SK-N-SH (cell line): ENCODE data around the gene SYNDIG1L.

ENCODE experiments used
- CHD2 ChIP-seq: fragments of 150-350 bp; IDR thresholded peaks from 2 replicates; pipeline ENCODE4 v1.6.1; 2018; ENCODE audit warnings: low read length; ENCODE audit not compliant: partially characterized antibody
- MXI1 ChIP-seq: IDR thresholded peaks from 2 replicates; pipeline ENCODE4 v1.6.1; 2012; ENCODE audit warnings: mild to moderate bottlenecking, low read depth, low read length, improper control_type of control experiment
- SIN3A ChIP-seq: IDR thresholded peaks from 2 replicates; pipeline ENCODE4 v1.6.1; 2012; ENCODE audit warnings: low read depth, mild to moderate bottlenecking, low read length, moderate library complexity, borderline replicate concordance
- SMC3 ChIP-seq: IDR thresholded peaks from 2 replicates; pipeline ENCODE4 v1.6.1; 2012; ENCODE audit warnings: low read depth, low read length, improper control_type of control experiment
- TCF12 ChIP-seq: IDR thresholded peaks from 2 replicates; pipeline ENCODE4 v1.4.0; 2012
- TEAD4 ChIP-seq: IDR thresholded peaks from 2 replicates; pipeline ENCODE4 v1.4.0; 2012; ENCODE audit warnings: mild to moderate bottlenecking, borderline replicate concordance; ENCODE audit not compliant: insufficient read depth
- TF ChIP-seq, protein P1 (sequence below): fragments of 200-600 bp; sonication (generic); IDR thresholded peaks from 2 replicates; pipeline ENCODE4 v1.6.1; 2017; ENCODE audit warnings: antibody characterized with exemption, mild to moderate bottlenecking, moderate library complexity
- TF ChIP-seq, protein P2 (sequence below): IDR thresholded peaks from 2 replicates; pipeline ENCODE4; 2012
- TF ChIP-seq, protein P3 (sequence below): fragments of 150-350 bp; IDR thresholded peaks from 2 replicates; pipeline ENCODE4 v1.6.1; 2017; ENCODE audit warnings: antibody characterized with exemption, low read length, low read depth, borderline replicate concordance
- TF ChIP-seq, protein P4 (sequence below): IDR thresholded peaks from 2 replicates; pipeline ENCODE4 v1.6.1; 2012; ENCODE audit warnings: mild to moderate bottlenecking, low read depth, low read length, moderate library complexity
- TF ChIP-seq, protein P5 (sequence below): IDR thresholded peaks from 2 replicates; pipeline ENCODE4 v1.4.0; 2012; ENCODE audit warnings: low read depth

DNA sequence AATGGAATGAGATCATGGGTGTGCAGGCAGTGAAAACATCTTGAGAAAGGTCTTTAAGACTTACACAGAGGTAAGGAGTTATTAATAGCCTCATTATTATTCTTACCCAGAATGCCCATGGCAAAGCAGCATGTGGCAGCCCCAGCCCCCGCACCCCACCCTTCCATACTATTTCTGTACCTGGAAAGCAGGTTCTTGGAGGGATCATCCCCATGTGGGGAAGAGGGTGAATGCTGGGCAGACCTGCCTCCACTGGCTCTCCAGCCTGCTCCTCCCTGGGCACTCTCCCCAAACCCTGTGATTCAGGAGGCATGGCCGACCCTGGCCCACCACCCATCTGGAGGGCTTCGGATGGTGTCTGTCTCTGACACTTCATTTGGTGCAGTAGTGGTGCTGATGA lies 38.8 kb upstream of the SYNDIG1L start:
- TF ChIP-seq, protein P1, sequence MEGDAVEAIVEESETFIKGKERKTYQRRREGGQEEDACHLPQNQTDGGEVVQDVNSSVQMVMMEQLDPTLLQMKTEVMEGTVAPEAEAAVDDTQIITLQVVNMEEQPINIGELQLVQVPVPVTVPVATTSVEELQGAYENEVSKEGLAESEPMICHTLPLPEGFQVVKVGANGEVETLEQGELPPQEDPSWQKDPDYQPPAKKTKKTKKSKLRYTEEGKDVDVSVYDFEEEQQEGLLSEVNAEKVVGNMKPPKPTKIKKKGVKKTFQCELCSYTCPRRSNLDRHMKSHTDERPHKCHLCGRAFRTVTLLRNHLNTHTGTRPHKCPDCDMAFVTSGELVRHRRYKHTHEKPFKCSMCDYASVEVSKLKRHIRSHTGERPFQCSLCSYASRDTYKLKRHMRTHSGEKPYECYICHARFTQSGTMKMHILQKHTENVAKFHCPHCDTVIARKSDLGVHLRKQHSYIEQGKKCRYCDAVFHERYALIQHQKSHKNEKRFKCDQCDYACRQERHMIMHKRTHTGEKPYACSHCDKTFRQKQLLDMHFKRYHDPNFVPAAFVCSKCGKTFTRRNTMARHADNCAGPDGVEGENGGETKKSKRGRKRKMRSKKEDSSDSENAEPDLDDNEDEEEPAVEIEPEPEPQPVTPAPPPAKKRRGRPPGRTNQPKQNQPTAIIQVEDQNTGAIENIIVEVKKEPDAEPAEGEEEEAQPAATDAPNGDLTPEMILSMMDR = no peak
- TF ChIP-seq CHD2 (no peak), MXI1 (no peak), TCF12 (no peak), SMC3 (no peak), TEAD4 (no peak), SIN3A (no peak)
- TF ChIP-seq, protein P2, sequence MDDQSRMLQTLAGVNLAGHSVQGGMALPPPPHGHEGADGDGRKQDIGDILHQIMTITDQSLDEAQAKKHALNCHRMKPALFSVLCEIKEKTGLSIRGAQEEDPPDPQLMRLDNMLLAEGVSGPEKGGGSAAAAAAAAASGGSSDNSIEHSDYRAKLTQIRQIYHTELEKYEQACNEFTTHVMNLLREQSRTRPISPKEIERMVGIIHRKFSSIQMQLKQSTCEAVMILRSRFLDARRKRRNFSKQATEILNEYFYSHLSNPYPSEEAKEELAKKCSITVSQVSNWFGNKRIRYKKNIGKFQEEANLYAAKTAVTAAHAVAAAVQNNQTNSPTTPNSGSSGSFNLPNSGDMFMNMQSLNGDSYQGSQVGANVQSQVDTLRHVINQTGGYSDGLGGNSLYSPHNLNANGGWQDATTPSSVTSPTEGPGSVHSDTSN = no peak
- TF ChIP-seq, protein P3, sequence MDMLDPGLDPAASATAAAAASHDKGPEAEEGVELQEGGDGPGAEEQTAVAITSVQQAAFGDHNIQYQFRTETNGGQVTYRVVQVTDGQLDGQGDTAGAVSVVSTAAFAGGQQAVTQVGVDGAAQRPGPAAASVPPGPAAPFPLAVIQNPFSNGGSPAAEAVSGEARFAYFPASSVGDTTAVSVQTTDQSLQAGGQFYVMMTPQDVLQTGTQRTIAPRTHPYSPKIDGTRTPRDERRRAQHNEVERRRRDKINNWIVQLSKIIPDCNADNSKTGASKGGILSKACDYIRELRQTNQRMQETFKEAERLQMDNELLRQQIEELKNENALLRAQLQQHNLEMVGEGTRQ = no peak
- TF ChIP-seq, protein P4, sequence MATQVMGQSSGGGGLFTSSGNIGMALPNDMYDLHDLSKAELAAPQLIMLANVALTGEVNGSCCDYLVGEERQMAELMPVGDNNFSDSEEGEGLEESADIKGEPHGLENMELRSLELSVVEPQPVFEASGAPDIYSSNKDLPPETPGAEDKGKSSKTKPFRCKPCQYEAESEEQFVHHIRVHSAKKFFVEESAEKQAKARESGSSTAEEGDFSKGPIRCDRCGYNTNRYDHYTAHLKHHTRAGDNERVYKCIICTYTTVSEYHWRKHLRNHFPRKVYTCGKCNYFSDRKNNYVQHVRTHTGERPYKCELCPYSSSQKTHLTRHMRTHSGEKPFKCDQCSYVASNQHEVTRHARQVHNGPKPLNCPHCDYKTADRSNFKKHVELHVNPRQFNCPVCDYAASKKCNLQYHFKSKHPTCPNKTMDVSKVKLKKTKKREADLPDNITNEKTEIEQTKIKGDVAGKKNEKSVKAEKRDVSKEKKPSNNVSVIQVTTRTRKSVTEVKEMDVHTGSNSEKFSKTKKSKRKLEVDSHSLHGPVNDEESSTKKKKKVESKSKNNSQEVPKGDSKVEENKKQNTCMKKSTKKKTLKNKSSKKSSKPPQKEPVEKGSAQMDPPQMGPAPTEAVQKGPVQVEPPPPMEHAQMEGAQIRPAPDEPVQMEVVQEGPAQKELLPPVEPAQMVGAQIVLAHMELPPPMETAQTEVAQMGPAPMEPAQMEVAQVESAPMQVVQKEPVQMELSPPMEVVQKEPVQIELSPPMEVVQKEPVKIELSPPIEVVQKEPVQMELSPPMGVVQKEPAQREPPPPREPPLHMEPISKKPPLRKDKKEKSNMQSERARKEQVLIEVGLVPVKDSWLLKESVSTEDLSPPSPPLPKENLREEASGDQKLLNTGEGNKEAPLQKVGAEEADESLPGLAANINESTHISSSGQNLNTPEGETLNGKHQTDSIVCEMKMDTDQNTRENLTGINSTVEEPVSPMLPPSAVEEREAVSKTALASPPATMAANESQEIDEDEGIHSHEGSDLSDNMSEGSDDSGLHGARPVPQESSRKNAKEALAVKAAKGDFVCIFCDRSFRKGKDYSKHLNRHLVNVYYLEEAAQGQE = no peak
- TF ChIP-seq, protein P5, sequence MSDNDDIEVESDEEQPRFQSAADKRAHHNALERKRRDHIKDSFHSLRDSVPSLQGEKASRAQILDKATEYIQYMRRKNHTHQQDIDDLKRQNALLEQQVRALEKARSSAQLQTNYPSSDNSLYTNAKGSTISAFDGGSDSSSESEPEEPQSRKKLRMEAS = no peak
